ENCODE results near the gene FATE1. TPM values are rescaled to one million over a fixed set of nuclear protein-coding genes. Genes with fewer than 3 reads are reported as not detected.

FATE1 gene
- total and polyA plus RNA-seq, 4 donors = not detected

DNA sequence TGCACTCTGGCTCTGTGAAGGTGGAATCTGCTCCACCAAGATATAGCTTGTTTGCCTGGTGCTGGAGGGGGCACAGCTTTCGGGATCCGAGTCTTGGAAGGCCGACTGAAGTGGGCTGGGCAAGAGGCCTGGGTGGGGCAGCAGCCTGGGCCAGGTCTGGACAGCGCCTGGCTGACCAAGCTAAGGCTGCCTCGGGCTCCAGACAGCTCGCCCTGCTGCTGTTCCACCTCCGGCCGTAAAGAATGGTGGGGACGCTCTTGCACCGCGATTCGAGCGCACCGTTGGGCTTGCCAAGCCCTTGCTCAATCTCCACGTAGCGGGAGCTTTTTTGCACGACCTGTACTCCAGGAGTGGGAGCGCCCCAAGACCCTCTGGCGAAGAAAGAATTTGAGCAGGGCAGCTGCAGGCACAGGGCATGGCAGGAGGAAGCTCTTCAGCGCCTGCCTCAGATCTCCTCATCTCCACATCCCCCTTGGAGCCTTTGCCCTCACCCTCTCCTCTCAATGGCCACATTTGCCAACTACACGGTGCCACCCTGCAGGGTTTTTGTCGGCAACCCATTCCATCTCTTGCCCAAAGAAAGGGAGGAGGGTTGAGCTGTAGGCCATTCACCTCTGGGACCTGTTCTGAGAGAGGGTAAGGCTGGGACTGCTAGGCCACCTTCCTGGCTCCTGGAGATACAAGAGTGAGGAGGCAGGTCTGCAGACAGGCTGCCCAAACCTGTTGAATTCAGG, 37.6 kb downstream of the FATE1 start:
- TF ChIP-seq, protein P1, sequence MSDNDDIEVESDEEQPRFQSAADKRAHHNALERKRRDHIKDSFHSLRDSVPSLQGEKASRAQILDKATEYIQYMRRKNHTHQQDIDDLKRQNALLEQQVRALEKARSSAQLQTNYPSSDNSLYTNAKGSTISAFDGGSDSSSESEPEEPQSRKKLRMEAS (IDR thresholded peaks at IDR 0.05) = no peak
- TF ChIP-seq FOXA1 (IDR thresholded peaks at IDR 0.05) = no peak
- no peak for TF ChIP-seq EGR1 (IDR thresholded peaks at IDR 0.05; ENCODE audit: low read depth in 2 of 2)
- no peak for TF ChIP-seq YY1 (IDR thresholded peaks at IDR 0.05)
- no peak for TF ChIP-seq RXRA (IDR thresholded peaks at IDR 0.05)
- TF ChIP-seq TAF1 (conservative IDR thresholded peaks at IDR 0.05) = no peak
- TF ChIP-seq RAD21 (IDR thresholded peaks at IDR 0.05) = peak; percentile 82 to 91
- TF ChIP-seq, protein P2, sequence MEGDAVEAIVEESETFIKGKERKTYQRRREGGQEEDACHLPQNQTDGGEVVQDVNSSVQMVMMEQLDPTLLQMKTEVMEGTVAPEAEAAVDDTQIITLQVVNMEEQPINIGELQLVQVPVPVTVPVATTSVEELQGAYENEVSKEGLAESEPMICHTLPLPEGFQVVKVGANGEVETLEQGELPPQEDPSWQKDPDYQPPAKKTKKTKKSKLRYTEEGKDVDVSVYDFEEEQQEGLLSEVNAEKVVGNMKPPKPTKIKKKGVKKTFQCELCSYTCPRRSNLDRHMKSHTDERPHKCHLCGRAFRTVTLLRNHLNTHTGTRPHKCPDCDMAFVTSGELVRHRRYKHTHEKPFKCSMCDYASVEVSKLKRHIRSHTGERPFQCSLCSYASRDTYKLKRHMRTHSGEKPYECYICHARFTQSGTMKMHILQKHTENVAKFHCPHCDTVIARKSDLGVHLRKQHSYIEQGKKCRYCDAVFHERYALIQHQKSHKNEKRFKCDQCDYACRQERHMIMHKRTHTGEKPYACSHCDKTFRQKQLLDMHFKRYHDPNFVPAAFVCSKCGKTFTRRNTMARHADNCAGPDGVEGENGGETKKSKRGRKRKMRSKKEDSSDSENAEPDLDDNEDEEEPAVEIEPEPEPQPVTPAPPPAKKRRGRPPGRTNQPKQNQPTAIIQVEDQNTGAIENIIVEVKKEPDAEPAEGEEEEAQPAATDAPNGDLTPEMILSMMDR (IDR thresholded peaks at IDR 0.05; ENCODE audit: low read depth, low read length, missing input control) = peak; percentile 82
- TF ChIP-seq, protein P3, sequence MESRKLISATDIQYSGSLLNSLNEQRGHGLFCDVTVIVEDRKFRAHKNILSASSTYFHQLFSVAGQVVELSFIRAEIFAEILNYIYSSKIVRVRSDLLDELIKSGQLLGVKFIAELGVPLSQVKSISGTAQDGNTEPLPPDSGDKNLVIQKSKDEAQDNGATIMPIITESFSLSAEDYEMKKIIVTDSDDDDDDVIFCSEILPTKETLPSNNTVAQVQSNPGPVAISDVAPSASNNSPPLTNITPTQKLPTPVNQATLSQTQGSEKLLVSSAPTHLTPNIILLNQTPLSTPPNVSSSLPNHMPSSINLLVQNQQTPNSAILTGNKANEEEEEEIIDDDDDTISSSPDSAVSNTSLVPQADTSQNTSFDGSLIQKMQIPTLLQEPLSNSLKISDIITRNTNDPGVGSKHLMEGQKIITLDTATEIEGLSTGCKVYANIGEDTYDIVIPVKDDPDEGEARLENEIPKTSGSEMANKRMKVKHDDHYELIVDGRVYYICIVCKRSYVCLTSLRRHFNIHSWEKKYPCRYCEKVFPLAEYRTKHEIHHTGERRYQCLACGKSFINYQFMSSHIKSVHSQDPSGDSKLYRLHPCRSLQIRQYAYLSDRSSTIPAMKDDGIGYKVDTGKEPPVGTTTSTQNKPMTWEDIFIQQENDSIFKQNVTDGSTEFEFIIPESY (IDR thresholded peaks at IDR 0.05) = no peak
- no peak for TF ChIP-seq HNF4G (IDR thresholded peaks at IDR 0.05)
- no peak for TF ChIP-seq FOXA2 (IDR thresholded peaks at IDR 0.05)
- TF ChIP-seq NR2F2 (IDR thresholded peaks at IDR 0.05) = no peak
- TF ChIP-seq, protein P4, sequence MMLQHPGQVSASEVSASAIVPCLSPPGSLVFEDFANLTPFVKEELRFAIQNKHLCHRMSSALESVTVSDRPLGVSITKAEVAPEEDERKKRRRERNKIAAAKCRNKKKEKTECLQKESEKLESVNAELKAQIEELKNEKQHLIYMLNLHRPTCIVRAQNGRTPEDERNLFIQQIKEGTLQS (IDR thresholded peaks at IDR 0.05) = no peak
- TF ChIP-seq JUND (IDR thresholded peaks at IDR 0.05) = no peak
- TF ChIP-seq, protein P5, sequence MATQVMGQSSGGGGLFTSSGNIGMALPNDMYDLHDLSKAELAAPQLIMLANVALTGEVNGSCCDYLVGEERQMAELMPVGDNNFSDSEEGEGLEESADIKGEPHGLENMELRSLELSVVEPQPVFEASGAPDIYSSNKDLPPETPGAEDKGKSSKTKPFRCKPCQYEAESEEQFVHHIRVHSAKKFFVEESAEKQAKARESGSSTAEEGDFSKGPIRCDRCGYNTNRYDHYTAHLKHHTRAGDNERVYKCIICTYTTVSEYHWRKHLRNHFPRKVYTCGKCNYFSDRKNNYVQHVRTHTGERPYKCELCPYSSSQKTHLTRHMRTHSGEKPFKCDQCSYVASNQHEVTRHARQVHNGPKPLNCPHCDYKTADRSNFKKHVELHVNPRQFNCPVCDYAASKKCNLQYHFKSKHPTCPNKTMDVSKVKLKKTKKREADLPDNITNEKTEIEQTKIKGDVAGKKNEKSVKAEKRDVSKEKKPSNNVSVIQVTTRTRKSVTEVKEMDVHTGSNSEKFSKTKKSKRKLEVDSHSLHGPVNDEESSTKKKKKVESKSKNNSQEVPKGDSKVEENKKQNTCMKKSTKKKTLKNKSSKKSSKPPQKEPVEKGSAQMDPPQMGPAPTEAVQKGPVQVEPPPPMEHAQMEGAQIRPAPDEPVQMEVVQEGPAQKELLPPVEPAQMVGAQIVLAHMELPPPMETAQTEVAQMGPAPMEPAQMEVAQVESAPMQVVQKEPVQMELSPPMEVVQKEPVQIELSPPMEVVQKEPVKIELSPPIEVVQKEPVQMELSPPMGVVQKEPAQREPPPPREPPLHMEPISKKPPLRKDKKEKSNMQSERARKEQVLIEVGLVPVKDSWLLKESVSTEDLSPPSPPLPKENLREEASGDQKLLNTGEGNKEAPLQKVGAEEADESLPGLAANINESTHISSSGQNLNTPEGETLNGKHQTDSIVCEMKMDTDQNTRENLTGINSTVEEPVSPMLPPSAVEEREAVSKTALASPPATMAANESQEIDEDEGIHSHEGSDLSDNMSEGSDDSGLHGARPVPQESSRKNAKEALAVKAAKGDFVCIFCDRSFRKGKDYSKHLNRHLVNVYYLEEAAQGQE (IDR thresholded peaks at IDR 0.05) = peak; percentile 67
- TF ChIP-seq GABPA (IDR thresholded peaks at IDR 0.05 in 1 of 2, conservative IDR thresholded peaks at IDR 0.05 in 1 of 2) = no peak
- H3K4me3 ChIP-seq (ENCODE audit: low read depth in 1 of 3, low read length in 3 of 3) = no peak overlapping the region
- no peak overlapping the region for H3K9ac ChIP-seq (ENCODE audit: low read depth in 1 of 2, low read length in 2 of 2)
- no peaks in the 10 kb centered on the region for H3K36me3 ChIP-seq (ENCODE audit: control insufficient read depth in 4 of 4, insufficient read depth in 3 of 4, low read depth in 1 of 4, low read length in 3 of 4)
- no peak overlapping the region for H3K27ac ChIP-seq (ENCODE audit: low read depth in 1 of 2, low read length in 2 of 2)
- H3K9me3 ChIP-seq (ENCODE audit: control insufficient read depth in 4 of 4, low read length in 3 of 4) = no peaks in the 10 kb centered on the region
- peak; percentile 42 for DNase-seq (ENCODE audit: low spot score)
- H3K4me1 ChIP-seq (ENCODE audit: control insufficient read depth in 4 of 4, insufficient read depth in 4 of 4, low read length in 3 of 4) = peaks cover 0 to 21% (median 11%) of the 10 kb centered on the region in 4 donors
- peaks cover 0 to 9% (median 0%) of the 10 kb centered on the region in 4 donors for H3K27me3 ChIP-seq (ENCODE audit: control insufficient read depth in 4 of 4, insufficient read depth in 4 of 4, low read length in 3 of 4)
- WGBS = 13% methylated on average over 22 of the region's 22 CpGs

Data from liver (tissue), 9 donors.